Endothelial cell of umbilical vein (primary cell): ENCODE results near the gene TOX2. TPM values are rescaled to one million over a fixed set of nuclear protein-coding genes. Genes with fewer than 3 reads are reported as not detected.

Experiments
- BruUV-seq: library from RNA; stranded (reverse); fragments of 400-500 nt; replicated peaks from 2 replicates; lab custom pipeline; 2021; lab: Mats Ljungman, UMichigan
- CTCF ChIA-PET: fragments of 300-600, 350-600 bp; sonication (Branson Sonifier 250); formaldehyde crosslinking; loops from one replicate; lab custom pipeline; 2021; ENCODE audit warnings: antibody characterized with exemption, inconsistent platforms; lab: Charles Lee
- POLR2A ChIA-PET: fragments of 300-600, 350-600 bp; sonication (Branson Sonifier 250); formaldehyde crosslinking; loops from one replicate; lab custom pipeline; 2021; ENCODE audit warnings: antibody characterized with exemption, inconsistent platforms; lab: Charles Lee
- DNase-seq: peaks from one replicate; pipeline ENCODE4 v3.0.0-alpha.2; 2011; ENCODE audit warnings: low read depth, low spot score
- FAIRE-seq: peaks from 2 replicates; lab custom pipeline; 2011; peaks lifted over from hg19 to GRCh38; lab: Jason Lieb, UNC
- H2AFZ ChIP-seq: 2 replicates; pipeline ENCODE4 v1.6.0; 2012; ENCODE audit warnings: low read depth, low read length, control low read depth, inconsistent platforms
- H3K27ac ChIP-seq: 2 replicates; pipeline ENCODE4 v1.5.1; 2011; ENCODE audit warnings: low read depth, mild to moderate bottlenecking, control low read depth, low read length, moderate library complexity; ENCODE audit not compliant: insufficient read depth
- H3K27me3 ChIP-seq, 2 experiments: 2 replicates each; pipeline versions ENCODE4 v1.6.0 to v1.6.1; 2011; ENCODE audit warnings: low read length in 2 of 2, mixed read lengths in 1 of 2; ENCODE audit not compliant: control insufficient read depth in 2 of 2, insufficient read depth in 2 of 2
- H3K36me3 ChIP-seq, 2 experiments: 2 replicates in 1 of 2; 3 replicates in 1 of 2; pipeline ENCODE4 v1.5.1; 2011; ENCODE audit warnings: low read length in 2 of 2, mild to moderate bottlenecking in 1 of 2, moderate library complexity in 1 of 2; ENCODE audit not compliant: control insufficient read depth in 2 of 2, insufficient read depth in 2 of 2; ENCODE audit errors: extremely low read depth in 1 of 2
- H3K4me1 ChIP-seq: 3 replicates; pipeline ENCODE4 v1.5.1; 2011; ENCODE audit warnings: mild to moderate bottlenecking, low read length; ENCODE audit not compliant: control insufficient read depth, insufficient read depth; ENCODE audit errors: extremely low read depth
- H3K4me2 ChIP-seq: 2 replicates; pipeline ENCODE4 v1.6.1; 2011; ENCODE audit warnings: low read length, control low read depth, mixed read lengths; ENCODE audit not compliant: insufficient read depth
- H3K4me3 ChIP-seq, 3 experiments: fragments of 200-600 bp in 1 of 3; sonication (generic), shearing (Covaris generic) in 1 of 3; replicated peaks in 1 of 3; 2 replicates each; pipeline ENCODE4 v1.5.1; 2011 to 2016; ENCODE audit warnings: control low read depth in 3 of 3, low read length in 3 of 3, mild to moderate bottlenecking in 2 of 3, inconsistent platforms in 1 of 3, low read depth in 1 of 3, moderate library complexity in 1 of 3; ENCODE audit not compliant: insufficient read depth in 1 of 3
- H3K79me2 ChIP-seq: 2 replicates; pipeline ENCODE4 v1.6.0; 2012; ENCODE audit warnings: low read length, inconsistent platforms; ENCODE audit not compliant: control insufficient read depth, insufficient read depth
- H3K9ac ChIP-seq: replicated peaks from 2 replicates; pipeline ENCODE3; 2011; ENCODE audit warnings: low read length, control low read depth; ENCODE audit not compliant: insufficient read depth; ENCODE audit errors: extremely low read depth
- H3K9me1 ChIP-seq: replicated peaks from 3 replicates; pipeline ENCODE4 v1.6.0; 2011; ENCODE audit warnings: mild to moderate bottlenecking, low read length; ENCODE audit not compliant: control insufficient read depth, insufficient read depth; ENCODE audit errors: extremely low read depth
- H3K9me3 ChIP-seq: replicated peaks from 2 replicates; pipeline ENCODE4 v1.5.1; 2012; ENCODE audit warnings: low read length, inconsistent platforms; ENCODE audit not compliant: control insufficient read depth, insufficient read depth
- H4K20me1 ChIP-seq: replicated peaks from 2 replicates; pipeline ENCODE3; 2011; ENCODE audit warnings: mild to moderate bottlenecking, low read length; ENCODE audit not compliant: control insufficient read depth, insufficient read depth; ENCODE audit errors: extremely low read depth
- EZH2 ChIP-seq: IDR thresholded peaks from 2 replicates; pipeline ENCODE4 v1.6.1; 2012; ENCODE audit warnings: borderline replicate concordance, low read depth, mild to moderate bottlenecking, moderate library complexity, low read length, inconsistent platforms; ENCODE audit not compliant: severe bottlenecking
- GATA2 ChIP-seq: IDR thresholded peaks from 2 replicates; pipeline ENCODE4 v1.7.0; 2011; ENCODE audit warnings: low read depth, mild to moderate bottlenecking, moderate library complexity, mixed read lengths, low read length; ENCODE audit not compliant: insufficient read length, insufficient read depth
- JUN ChIP-seq: IDR thresholded peaks from 2 replicates; pipeline ENCODE4 v1.6.1; 2011; ENCODE audit warnings: borderline replicate concordance, low read depth; ENCODE audit not compliant: insufficient read length, insufficient read depth
- POLR2A ChIP-seq: IDR thresholded peaks from 2 replicates; pipeline ENCODE4 v1.6.1; 2012; ENCODE audit warnings: low read depth, mild to moderate bottlenecking, control low read depth, low read length
- dilution Hi-C: fragments of 300-500 bp; cut with MboI; formaldehyde crosslinking; loops from one replicate; pipeline ENCODE4 v1.15.0; 2019; ENCODE audit warnings: low sequenced_read_pairs; ENCODE audit not compliant: extremely low pct_ligation_motif_present
- intact Hi-C: fragments of 100-400 bp; cut with micrococcal nuclease; formaldehyde crosslinking; loops from one replicate; pipeline ENCODE4 v1.10.0; 2022
- polyA plus RNA-seq, 4 experiments: library from polyadenylated mRNA; depleted of rRNA in 3 of 4; stranded (reverse) in 3 of 4; unstranded in 1 of 4; fragments of >200 nt; gene quantifications; 2 replicates each; pipeline versions ENCODE4 v1.2.1 to v1.2.3, GENCODE V29; 2011 to 2012; ENCODE audit warnings: missing spikeins in 1 of 4
- total RNA-seq: library from RNA; stranded (reverse); gene quantifications from 2 replicates; pipeline ENCODE4 v1.2.3, GENCODE V29; 2021

TOX2 gene
- total and polyA plus RNA-seq, 2 donors (not counting 3 experiments of a cell fraction or from before 2014, with no cell fraction given) = 7.0 to 18.6 TPM

GRCh38 chr20:43913291-43914025 is 1.2 kb upstream of the TOX2 start:
- dilution Hi-C loops (loop anchor here (25.0 kb wide), 1 partner anchor 151 kb away; no protein-coding TSS in a partner anchor), intact Hi-C loops (loop anchor here (1.0 to 10.0 kb wide), 4 partner anchors 26 to 376 kb away; partner anchors contain the start of gene MYBL2)
- DNase-seq (peak; percentile 20), FAIRE-seq (peak; percentile 48)
- Histone ChIP-seq H3K9me1 (no peaks in the 10 kb centered on the region), H3K4me1 (peaks cover 24% of the 10 kb centered on the region), H4K20me1 (no peaks in the 10 kb centered on the region), H3K9ac (no peak overlapping the region), H3K79me2 (no peaks in the 10 kb centered on the region), H3K4me3 (no peak overlapping the region), H3K4me2 (no peak overlapping the region), H3K27ac (no peak overlapping the region), H3K27me3 (peaks cover 0 to 4% of the 10 kb centered on the region in 2 experiments), H2AFZ (no peak overlapping the region), H3K9me3 (no peaks in the 10 kb centered on the region), H3K36me3 (no peaks in the 10 kb centered on the region)
- ChIA-PET CTCF (interaction anchor here (0.8 to 1.1 kb wide), 4 partner anchors 13 to 163 kb away, joined by 3 to 4 read pairs (median 4); no protein-coding TSS in a partner anchor), POLR2A (no interaction called here)
- TSS peak; percentile 9 for BruUV-seq
- TF ChIP-seq JUN = peak; percentile 24
- TF ChIP-seq GATA2 = no peak

- Histone ChIP-seq H3K4me3 (peak overlapping the region; percentile 9 to 56 (median 43)), H3K27me3 (peaks cover 0 to 4% of the 10 kb centered on the region in 2 experiments), H3K9me3 (no peaks in the 10 kb centered on the region), H2AFZ (peak overlapping the region; percentile 65), H3K4me1 (peaks cover 24% of the 10 kb centered on the region), H3K9me1 (no peaks in the 10 kb centered on the region), H3K36me3 (no peaks in the 10 kb centered on the region), H4K20me1 (no peaks in the 10 kb centered on the region), H3K4me2 (peak overlapping the region; percentile 60), H3K9ac (peak overlapping the region; percentile 40), H3K79me2 (no peaks in the 10 kb centered on the region), H3K27ac (no peak overlapping the region)
- TF ChIP-seq EZH2 (peak; percentile 90), POLR2A (no peak)
- dilution Hi-C loops (loop anchor here (25.0 kb wide), 1 partner anchor 153 kb away; no protein-coding TSS in a partner anchor), intact Hi-C loops (loop anchor here (1.0 to 10.0 kb wide), 4 partner anchors 40 to 251 kb away; partner anchors contain the start of gene MYBL2)
- TSS peak; percentile 46 for BruUV-seq
- ChIA-PET CTCF (no interaction called here), POLR2A (no interaction called here)
- FAIRE-seq (no peak), DNase-seq (peak; percentile 32)
These were observed 790 bp downstream of the TOX2 start for GRCh38 chr20:43915211-43916072.
